ENCODE measurements around the gene DAD1.
"Not testable (repeated sequence)": the region's sequence is repeated elsewhere in the genome, so short reads cannot be mapped to it uniquely, and the experiment has no call there.

Gene DAD1

DNA sequence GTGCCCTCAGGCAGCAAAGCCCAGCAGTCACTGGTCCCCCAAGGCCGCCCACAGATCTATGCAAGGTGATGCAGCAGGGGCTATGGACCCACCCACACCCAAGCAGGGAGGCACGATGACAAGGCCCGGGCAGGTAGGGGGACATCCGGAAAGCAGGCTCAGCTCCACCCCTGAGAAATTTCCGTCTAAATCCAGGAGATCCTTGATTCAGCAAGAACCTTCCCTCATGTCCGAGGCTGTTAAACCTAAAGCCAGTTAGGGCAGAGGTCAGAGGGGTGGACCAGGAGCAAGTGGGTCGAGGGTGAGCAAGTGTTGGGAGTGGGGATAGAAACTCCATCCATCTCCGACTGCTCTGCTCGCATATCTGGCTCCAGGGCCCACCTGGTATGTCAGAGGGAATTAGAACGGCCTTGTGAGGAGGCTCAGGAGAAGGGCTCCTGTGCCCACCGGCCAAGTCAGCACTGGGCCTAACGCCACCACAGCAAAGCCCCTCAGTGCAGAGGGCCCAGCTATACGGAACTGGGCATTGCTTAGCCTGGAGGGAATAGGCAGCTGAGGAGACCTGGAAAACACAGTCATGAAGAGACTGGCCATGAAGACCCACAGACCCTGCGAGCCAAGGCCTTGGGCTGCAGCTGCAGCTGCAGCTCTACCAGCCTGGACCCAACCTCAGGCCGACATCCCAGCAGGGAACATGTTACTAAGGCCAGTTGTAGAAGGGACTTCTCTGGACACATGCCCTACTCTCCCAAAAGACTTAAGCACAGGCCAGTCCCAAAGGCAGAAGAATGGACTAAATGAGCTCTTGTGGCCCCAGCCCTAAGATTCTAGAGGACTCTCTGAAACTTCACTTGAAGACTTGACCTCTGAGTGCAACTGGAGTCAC is 34.3 kb downstream of the DAD1 start:
- Histone ChIP-seq H3K27ac (ENCODE audit: extremely low read depth, low read depth, low read length) (no peak overlapping the region), H3K36me3 (ENCODE audit: control insufficient read depth in 2 of 2, insufficient read depth in 1 of 2, low read length in 2 of 2) (no peaks in the 10 kb centered on the region), H3K4me3 (ENCODE audit: low read depth, low read length) (no peak overlapping the region), H3K9me3 (ENCODE audit: control insufficient read depth, insufficient read depth, low read depth, low read length) (no peaks in the 10 kb centered on the region), H3K4me1 (ENCODE audit: control insufficient read depth, insufficient read depth, low read length) (peaks cover 3% of the 10 kb centered on the region; the same call in 1 of the 2 replicates)
- ChIA-PET CTCF (interaction anchor here (0.5 to 4.5 kb wide), 14 partner anchors 13 to 345 kb away, joined by 3 to 50 read pairs (median 14); partner anchors contain the start of gene OXA1L), POLR2A (no interaction called here)
- TF ChIP-seq ZNF324 (tag by site-specific recombination; IDR thresholded peaks at IDR 0.05) (no peak), ZNF391 (tag by site-specific recombination; IDR thresholded peaks at IDR 0.05; ENCODE audit: borderline replicate concordance, low read depth) (no peak), ZNF585B (tag by site-specific recombination; IDR thresholded peaks at IDR 0.05) (no peak), ZSCAN5A (tag by site-specific recombination; IDR thresholded peaks at IDR 0.05) (no peak), ZNF707 (tag by site-specific recombination; IDR thresholded peaks at IDR 0.05) (no peak), ZNF514 (tag by site-specific recombination; IDR thresholded peaks at IDR 0.05) (no peak), ZNF791 (tag by site-specific recombination; IDR thresholded peaks at IDR 0.05) (no peak), ZNF544 (tag by site-specific recombination; IDR thresholded peaks at IDR 0.05) (no peak), ZNF677 (tag by site-specific recombination; IDR thresholded peaks at IDR 0.05) (no peak), ZNF645 (tag by site-specific recombination; IDR thresholded peaks at IDR 0.05) (no peak), ZNF2 (tag by site-specific recombination; IDR thresholded peaks at IDR 0.05) (no peak)

GRCh38 chr14:22553861-22554497 is 35.0 kb downstream of the DAD1 start:
- H3K27ac ChIP-seq (ENCODE audit: extremely low read depth, low read depth, low read length); H3K4me3 ChIP-seq (ENCODE audit: low read depth, low read length); H3K4me1 ChIP-seq (ENCODE audit: control insufficient read depth, insufficient read depth, low read length); H3K36me3 ChIP-seq (ENCODE audit: control insufficient read depth in 2 of 2, insufficient read depth in 1 of 2, low read length in 2 of 2); H3K9me3 ChIP-seq (ENCODE audit: control insufficient read depth, insufficient read depth, low read depth, low read length); POLR2A ChIA-PET: not testable (repeated sequence)
- CTCF ChIA-PET: interaction anchor here (2.1 to 4.5 kb wide), 2 partner anchors 16 to 299 kb away, joined by 9 to 48 read pairs; no protein-coding TSS in a partner anchor

DNA sequence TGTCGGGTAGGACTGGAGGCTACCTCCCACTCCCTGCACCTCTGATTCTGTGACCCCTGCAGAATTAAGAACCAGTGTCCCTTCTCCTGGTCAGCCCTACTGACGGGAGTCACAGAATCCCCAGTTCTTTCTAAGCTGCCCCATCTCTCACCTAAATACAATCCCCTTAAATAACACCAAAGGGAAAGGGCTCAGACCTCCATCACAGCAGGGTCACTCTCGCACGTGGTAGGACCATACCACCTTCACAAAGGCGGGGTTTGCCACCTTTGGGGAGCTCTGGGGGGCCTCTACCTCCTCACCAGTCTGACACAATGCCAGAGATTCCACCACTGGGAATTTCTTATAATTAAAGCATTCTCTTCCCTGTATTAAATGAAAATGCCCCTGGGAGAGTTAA is 35.6 kb downstream of the DAD1 start:
- TF ChIP-seq ZNF529 (tag by site-specific recombination; IDR thresholded peaks at IDR 0.05; ENCODE audit: insufficient replicate concordance) (no peak), ZNF777 (tag by site-specific recombination; IDR thresholded peaks at IDR 0.05; ENCODE audit: borderline replicate concordance) (no peak), KLF7 (tag by site-specific recombination; IDR thresholded peaks at IDR 0.05; ENCODE audit: borderline replicate concordance) (no peak), ZNF416 (tag by site-specific recombination; IDR thresholded peaks at IDR 0.05) (no peak), PATZ1 (tag by site-specific recombination; IDR thresholded peaks at IDR 0.05) (no peak), ZNF174 (tag by site-specific recombination; IDR thresholded peaks at IDR 0.05) (no peak), ZNF664 (tag by site-specific recombination; IDR thresholded peaks at IDR 0.05) (no peak), ZNF311 (tag by site-specific recombination; IDR thresholded peaks at IDR 0.05; ENCODE audit: borderline replicate concordance) (no peak), ZNF404 (tag by site-specific recombination; IDR thresholded peaks at IDR 0.05) (no peak)
- H3K27ac ChIP-seq (ENCODE audit: extremely low read depth, low read depth, low read length): no peak overlapping the region
- ChIA-PET CTCF (interaction anchor here (1.3 to 4.5 kb wide), 3 partner anchors 12 to 299 kb away, joined by 4 to 48 read pairs (median 9); no protein-coding TSS in a partner anchor), POLR2A (no interaction called here)
- H3K4me3 ChIP-seq (ENCODE audit: low read depth, low read length): no peak overlapping the region
- H3K4me1 ChIP-seq (ENCODE audit: control insufficient read depth, insufficient read depth, low read length): peaks cover 3% of the 10 kb centered on the region; the same call in 1 of the 2 replicates
- no peaks in the 10 kb centered on the region for H3K9me3 ChIP-seq (ENCODE audit: control insufficient read depth, insufficient read depth, low read depth, low read length)
- no peaks in the 10 kb centered on the region for H3K36me3 ChIP-seq (ENCODE audit: control insufficient read depth in 2 of 2, insufficient read depth in 1 of 2, low read length in 2 of 2)
